Measurements from ENCODE around the gene SLC22A25. TPM values are rescaled to one million over a fixed set of nuclear protein-coding genes. Genes with fewer than 3 reads are reported as not detected.
A peak's percentile ranks its signal among the peaks of the same experiment; 100 is the strongest.

The SLC22A25 gene
- total and polyA plus RNA-seq, 2 of the 13 experiments (the other 11 are each of a cell fraction or from before 2014, with no cell fraction given), result 0.18 to 0.42 TPM

GRCh38 chr11:63262547-63262946, 19.1 kb upstream of the SLC22A25 start (continued):
- TF ChIP-seq DZIP1 (CRISPR knock-in tag; IDR thresholded peaks at IDR 0.05) (no peak), ZNF281 (CRISPR knock-in tag; IDR thresholded peaks at IDR 0.05; ENCODE audit: borderline replicate concordance) (no peak), ZSCAN22 (CRISPR knock-in tag; IDR thresholded peaks at IDR 0.05) (no peak), TCF12 (IDR thresholded peaks at IDR 0.05) (no peak), TCF12 (CRISPR knock-in tag; IDR thresholded peaks at IDR 0.05) (no peak)

- in situ Hi-C loops (cut with HindIII; ENCODE audit: extremely low pct_ligation_motif_present, low pct_unique_long_range_greater_than_20kb), result no loop called here
- ATAC-seq, result peak; percentile 32
- TF ChIP-seq HNF1B (CRISPR knock-in tag; IDR thresholded peaks at IDR 0.05) (0 out of 2 replicates have a peak, but pooled peaks have one; percentile 60), DPF2 (CRISPR knock-in tag; IDR thresholded peaks at IDR 0.05; ENCODE audit: borderline replicate concordance, low read depth) (peak; percentile 43; the same call in 1 of the 2 replicates), RBM39 (IDR thresholded peaks at IDR 0.05; ENCODE audit: low read depth, low read length, poor library complexity, severe bottlenecking) (no peak), ZNF460 (CRISPR knock-in tag; IDR thresholded peaks at IDR 0.05; ENCODE audit: borderline replicate concordance) (no peak), NR2F2 (IDR thresholded peaks at IDR 0.05; ENCODE audit: borderline replicate concordance, low read depth) (peak; percentile 65; the same call in 1 of the 2 replicates), MTF1 (CRISPR knock-in tag; IDR thresholded peaks at IDR 0.05) (no peak), GPBP1L1 (CRISPR knock-in tag; IDR thresholded peaks at IDR 0.05) (no peak), HNF4A (CRISPR knock-in tag; IDR thresholded peaks at IDR 0.05) (peak; percentile 67)
These were observed 7.9 kb upstream of the SLC22A25 start for GRCh38 chr11:63251312-63251711.

More at GRCh38 chr11:63251312-63251711, 7.9 kb upstream of the SLC22A25 start:
- no peaks in the 10 kb centered on the region for H3K9me3 ChIP-seq (ENCODE audit: low read length)
- peaks cover 80% of the 10 kb centered on the region for H3K4me1 ChIP-seq (ENCODE audit: insufficient read depth, low read length)
- no peak overlapping the region for H3K4me3 ChIP-seq (replicated peaks in 1 of 3; ENCODE audit: insufficient read depth in 1 of 3, low read depth in 2 of 3, low read length in 3 of 3)
- no peak overlapping the region for H3K9ac ChIP-seq (ENCODE audit: insufficient read depth, low read depth, low read length)
- no peaks in the 10 kb centered on the region for H4K20me1 ChIP-seq (ENCODE audit: insufficient read depth, low read length)
- no peak for FAIRE-seq
- peak overlapping the region; percentile 80 for H3K27ac ChIP-seq (ENCODE audit: extremely low read length, insufficient read depth, low read length)
- no peaks in the 10 kb centered on the region for H3K36me3 ChIP-seq (replicated peaks in 1 of 2; ENCODE audit: control insufficient read depth in 1 of 2, insufficient read depth in 2 of 2, low read length in 2 of 2)
- H3K27me3 ChIP-seq (ENCODE audit: control insufficient read depth in 1 of 2, insufficient read depth in 2 of 2, low read length in 2 of 2), result no peaks in the 10 kb centered on the region
- no peak overlapping the region for H2AFZ ChIP-seq (ENCODE audit: low read length)
- intact Hi-C loops (cut with micrococcal nuclease; ENCODE audit: unreplicated experiment), result no loop called here
- WGBS (ENCODE audit: low lambda C conversion rate), result 24% methylated on average over 2 of the region's 2 CpGs
- H3K4me2 ChIP-seq (ENCODE audit: low read depth, low read length), result peak overlapping the region; percentile 37
- no TSS peak for BruUV-seq (replicated peaks)
- ChIA-PET CTCF (ENCODE audit: low intra/inter-chr PET ratio, low total read pairs) (no interaction called here), POLR2A (interaction anchor here (1.0 to 1.2 kb wide), 2 partner anchors 10 to 12 kb away, joined by 4 to 5 read pairs; no protein-coding TSS in a partner anchor)
- peak; percentile 80 for DNase-seq (ENCODE audit: low spot score)
- no peaks in the 10 kb centered on the region for H3K79me2 ChIP-seq (ENCODE audit: insufficient read depth, low read length)

Data from HepG2 (cell line).